RPMI8226 (cell line): ENCODE measurements around the gene SDK1.

Experiments used
- DNase-seq: peaks from one replicate; pipeline ENCODE4 v3.0.0-alpha.2; 2015

The SDK1 gene

DNA sequence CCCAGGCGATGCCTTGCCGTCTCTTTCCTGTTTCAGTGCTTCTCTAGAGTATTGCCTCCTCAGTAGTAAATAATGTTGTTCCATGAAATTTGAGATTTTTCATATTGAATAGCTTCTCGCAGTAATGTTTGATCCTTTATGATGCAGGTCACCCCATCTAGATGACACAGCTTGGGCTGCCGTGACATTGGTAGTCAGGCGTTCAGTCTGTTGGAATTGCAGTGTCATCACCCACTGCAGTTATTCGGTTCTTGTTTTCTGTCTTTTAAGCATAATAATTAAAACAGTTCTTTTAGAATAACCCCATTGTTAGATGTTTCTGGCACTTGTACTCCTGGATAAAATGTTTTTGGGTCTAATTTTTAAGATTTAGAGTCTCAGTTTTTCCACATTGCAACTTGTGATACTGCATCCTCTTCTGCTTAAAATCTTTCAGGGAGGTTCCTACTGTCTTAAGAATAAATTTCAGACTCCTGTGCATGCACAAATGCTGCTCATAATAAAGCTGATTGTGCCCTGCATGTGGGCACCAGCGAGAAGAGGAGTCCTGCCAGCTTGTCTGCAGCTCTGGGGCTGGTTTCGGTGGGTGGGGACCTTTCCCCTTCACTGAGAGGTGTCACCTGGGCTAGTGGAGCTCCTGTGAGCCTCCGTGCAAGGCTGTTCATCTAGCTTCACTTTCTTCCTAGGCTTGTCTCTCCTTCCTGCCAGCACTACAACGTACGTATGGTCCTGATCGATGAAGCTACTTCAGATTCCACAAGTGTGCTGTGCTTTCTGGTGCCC, 44.8 kb downstream of the SDK1 start:
- DNase-seq: peak; percentile 52

DNA sequence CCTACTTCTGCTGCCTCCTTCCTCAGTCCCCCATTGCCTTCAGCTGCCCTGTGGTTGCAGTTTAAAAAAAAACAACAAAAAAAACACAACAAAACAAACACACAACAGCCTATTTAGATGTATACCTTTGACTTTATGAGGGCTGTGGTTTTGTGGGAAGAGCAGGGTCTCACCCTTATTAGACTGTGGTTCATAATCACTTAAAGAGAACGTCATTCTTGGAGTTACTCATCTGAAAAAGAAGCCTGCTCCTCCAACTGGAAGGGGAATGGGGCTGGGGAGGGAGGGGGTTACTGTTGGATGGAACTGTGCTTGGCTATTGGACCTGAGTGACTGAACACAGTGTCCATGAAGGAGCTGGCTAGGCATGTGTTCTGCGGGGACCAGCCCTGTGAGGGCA, 48.1 kb downstream of the SDK1 start:
- DNase-seq: no peak

DNA sequence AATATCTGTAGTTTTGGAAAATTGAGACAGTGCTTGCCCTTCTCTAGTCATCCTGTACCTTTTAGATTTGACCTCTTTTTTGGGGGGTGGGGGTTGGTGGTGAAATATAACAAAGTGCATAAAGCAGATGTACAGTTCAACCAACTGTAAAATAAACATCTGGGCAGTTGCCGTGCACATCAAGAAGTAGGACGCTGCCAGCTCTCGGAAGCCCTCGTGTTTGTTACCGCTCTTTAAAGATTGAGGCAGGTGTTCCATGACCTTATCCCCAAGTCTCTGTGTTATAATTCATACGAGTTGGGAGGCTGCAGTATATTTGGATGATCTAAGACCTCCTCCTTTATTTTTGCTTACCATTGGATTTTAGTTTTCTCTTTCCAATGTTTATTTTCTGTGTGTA, 55.1 kb downstream of the SDK1 start:
- DNase-seq: no peak

DNA sequence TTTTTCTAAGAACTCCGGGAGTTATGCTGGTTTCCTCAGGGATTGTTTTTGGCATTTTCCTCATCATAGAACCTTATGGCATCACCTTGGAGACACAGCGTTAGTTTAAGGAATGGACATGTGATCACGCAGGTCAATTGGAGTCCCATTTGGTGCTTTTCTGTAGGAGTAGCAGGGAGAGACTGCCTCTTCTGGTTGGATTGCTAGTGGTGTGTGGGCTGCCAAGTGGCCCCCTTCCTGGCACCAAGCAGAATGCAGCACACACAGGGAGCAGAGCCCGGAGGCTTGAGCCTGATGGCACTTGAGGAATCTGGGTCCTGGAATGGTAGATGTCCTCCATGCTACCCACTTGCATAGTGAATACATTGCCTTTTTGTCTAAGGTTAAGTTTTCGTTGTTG, 57.9 kb downstream of the SDK1 start:
- no peak for DNase-seq

DNA sequence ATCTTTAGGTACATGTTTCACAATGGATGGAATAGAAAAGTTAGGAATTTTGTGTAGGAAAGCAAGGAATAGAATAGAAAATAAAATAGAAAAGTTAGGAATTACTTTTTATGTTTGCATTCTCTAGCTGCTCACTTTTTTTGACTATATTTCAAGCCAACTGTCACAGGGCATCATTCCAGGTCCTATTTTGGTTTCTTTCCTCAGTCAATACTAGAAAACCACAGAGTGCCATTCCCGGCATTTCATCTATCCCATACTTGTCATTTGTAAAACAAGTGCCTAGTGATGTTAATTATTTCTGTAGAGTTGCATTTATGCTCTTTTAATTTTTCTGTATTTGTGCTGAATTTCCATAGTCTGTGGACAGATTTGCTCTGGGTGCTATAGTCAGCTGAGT, 66.2 kb downstream of the SDK1 start:
- DNase-seq: no peak

DNA sequence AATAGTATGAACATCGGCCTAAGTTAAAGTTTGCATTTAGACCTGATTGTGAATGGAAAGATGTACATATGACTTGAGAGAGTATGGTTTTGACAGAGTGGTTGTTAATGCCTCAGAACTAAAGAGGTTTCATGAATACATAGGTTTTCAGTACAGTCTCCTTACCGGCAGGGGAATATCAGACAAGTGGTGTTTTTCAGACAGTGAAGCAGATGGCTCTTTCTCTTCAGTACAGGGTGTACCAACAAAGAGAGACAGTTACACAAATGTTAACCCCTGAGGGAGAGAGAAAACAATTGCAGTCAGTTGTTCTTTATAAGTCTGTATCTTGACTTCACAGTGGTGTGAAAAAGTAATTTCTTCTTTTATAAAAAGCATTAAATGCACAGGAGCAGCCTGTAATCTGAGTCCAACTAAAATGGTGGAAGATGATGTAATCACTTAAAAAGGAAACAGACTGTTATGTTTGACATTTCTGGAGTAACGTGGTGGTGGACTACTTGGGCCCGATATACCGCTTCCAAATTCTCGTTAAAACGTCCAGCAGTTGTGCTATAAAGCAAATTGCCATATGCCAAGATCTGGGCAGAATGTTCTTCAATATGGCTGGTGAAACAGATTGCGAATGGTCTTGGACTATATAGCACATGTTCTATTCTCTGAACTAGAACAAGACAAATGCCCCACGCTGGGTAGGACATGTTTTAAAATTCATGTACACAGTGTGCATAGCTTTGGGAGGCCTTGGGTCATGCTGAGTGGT, 69.2 kb downstream of the SDK1 start:
- DNase-seq: no peak

DNA sequence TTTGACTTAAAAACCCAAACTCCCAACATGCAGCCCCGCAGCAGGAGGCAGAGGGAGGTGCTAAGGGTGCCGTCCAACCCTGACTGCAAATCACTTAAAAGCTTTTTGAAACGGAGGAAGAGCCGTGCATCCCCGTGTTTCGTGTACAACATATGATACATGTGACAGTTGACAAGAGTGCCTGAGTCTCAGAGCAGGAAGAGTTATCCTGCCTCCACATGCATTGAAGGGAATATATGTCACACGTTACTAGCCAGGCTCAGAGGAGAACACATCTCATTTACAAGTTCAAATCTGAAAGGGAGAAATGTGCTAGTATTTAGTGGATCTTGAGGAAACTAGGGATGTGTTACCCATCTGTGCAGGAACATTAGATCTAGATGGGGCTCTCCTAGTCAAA, 69.9 kb downstream of the SDK1 start:
- DNase-seq: no peak

DNA sequence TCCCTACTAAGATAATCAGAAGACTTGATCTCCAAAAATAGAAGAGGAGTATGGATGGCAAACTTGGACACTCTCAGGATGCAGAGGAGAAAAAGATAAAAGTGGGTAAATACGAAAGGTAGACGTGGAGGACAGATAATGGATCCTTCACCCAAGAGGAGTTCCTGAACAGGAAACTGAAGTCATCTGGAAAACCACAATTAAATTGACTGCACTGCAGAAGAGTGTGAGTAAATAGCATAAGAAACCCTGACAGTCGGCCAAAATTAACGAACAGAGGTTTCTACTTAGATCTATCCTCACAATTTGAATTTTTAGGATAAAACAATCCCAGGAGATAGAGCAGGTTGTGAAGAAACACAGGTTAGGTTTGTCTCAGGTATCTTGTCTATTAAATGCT, 70.5 kb downstream of the SDK1 start:
- DNase-seq: no peak

DNA sequence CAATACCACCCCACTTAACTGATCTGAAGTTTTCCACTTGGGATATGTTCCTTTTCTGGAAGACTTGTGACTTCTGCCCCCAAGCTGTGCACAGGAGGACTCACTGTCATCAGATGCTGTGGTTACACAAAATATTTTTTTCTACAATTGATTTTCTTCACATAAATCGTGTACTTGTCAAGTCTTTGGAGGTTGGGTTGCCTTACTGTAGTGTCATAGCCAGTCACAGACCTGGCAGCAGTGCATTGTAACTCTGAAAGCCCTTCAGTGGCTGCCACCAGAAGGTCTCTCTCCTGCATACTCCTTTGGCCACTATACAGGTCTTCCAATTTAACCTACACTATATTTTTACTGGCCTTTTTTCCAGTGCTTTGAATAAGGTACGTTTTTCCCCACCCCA, 73.2 kb downstream of the SDK1 start:
- no peak for DNase-seq

DNA sequence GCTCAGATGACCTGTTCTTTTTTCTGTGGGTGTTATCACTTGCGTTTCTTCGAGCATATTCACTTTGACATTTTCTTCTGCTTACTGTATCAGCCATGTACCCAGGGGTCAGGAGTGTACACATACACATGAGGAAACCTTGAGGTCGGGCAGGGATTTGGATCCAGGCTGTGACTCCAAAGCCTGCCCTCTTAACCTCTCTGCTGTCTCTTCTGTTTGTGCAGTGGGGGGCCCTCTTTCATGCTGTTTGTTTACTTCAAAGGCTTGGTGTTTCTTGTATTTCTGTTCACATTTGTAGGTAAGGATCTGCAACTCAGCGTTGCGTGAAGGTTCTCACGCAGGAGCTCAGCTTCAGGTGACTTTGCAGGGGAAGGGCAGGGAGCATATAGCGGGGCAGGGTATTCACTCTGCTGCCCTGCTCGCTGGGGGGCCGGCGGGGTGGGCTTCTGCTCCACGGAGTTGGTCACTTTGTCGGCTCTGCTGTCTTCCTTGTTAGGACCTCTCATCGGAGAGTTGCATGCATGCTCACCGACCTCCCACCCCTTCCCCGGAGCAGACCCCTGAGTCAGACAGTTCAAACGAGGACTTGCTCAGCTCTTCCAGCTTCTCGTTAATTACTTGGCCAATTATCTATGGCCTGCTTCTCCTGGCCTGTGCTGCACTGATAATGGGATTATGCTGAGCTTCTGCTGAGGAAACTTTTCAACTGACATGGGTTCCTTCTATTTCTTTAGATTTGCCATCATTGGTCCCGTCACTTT, 77.5 kb downstream of the SDK1 start:
- no peak for DNase-seq

DNA sequence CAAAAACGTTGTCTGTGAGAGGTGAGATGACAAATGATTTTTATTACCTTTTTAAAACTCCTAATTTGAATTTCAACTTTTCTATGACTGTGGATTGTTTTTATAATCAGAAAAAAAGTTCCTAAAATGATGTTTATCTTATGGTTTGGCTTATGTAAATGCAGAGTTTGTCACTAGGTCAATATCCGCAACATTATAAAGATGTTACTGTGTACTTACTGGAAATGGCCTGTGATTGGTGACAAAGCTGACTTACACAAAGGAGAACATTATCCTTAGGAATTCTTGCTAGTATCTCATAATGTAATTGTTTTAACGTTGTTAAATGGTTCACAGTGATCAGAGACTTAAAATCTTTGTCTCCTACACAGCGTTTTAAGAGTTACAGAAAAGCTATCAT, 79.0 kb downstream of the SDK1 start:
- DNase-seq: no peak

DNA sequence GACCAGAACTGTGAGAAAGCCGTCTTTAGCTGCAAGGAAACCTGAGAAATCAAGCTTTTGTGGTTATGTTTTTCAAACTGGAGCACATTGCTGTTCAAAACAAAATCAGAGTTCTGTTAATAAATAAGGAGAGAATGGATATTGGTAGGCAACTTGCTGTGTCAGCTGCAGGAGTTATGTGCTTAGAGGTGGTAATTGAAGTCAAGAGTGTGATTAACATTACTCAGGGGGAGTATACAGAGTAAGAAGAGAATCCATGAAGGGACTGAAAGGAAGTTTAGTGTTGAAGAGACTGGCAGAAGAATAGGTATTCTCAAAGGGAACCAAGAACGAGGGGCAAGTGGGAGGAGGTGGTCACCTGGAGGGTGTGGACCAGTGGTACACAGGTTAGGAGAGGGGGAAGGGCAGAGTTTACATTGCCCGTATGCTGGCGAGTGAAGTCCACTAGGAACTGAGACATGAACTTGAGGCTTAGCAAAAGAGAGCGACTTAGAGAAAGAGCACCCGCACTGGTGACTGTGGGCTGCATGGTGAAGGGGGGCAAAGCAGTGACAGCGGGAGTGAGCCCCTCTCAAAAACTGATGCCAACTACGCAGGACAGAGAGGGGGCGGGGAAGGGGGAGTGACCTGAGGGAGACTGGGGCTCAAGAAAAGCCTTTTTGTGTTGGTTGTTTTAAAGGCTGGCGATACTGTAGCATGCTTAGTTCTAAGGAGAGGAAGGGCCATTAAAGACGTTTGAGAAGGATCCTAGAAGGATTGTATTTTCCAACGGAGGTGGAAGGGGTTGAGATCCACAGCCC, 80.0 kb downstream of the SDK1 start:
- DNase-seq: no peak

DNA sequence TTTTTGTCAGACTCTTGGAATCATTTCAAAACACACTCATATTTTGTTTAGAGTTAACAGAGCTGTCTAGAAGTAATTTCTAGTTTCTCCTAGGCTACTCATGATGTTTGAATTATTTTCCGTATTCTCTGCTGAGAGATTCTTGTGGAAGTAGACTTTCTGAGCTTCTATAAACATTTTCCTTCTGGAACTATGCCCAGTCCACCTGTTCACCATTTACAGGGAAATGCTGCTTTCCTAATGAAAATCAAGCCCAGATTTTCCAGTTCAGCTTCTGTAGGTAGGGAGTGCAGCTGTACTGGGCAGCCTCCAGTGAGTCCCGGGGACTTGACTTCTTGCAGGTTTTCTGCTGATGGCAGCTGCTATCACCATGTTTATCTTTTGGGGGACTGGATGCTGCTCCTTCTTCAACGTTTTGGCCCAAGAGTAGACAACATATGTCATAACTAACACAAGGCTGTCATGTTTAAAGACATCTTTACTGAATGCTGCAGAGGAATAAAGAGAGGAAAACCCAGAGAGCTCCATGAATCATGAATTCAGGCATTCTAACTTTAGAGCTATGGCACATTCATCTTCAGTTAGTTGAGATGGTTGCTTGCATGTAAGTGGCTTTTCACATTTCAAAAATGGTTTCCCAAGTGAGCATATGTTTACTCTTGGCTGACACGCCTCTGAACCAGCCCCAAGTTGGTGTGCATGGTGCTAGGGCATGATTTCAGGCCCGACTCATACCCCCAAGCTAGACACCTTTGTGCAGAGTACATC, 85.6 kb downstream of the SDK1 start:
- DNase-seq: no peak

DNA sequence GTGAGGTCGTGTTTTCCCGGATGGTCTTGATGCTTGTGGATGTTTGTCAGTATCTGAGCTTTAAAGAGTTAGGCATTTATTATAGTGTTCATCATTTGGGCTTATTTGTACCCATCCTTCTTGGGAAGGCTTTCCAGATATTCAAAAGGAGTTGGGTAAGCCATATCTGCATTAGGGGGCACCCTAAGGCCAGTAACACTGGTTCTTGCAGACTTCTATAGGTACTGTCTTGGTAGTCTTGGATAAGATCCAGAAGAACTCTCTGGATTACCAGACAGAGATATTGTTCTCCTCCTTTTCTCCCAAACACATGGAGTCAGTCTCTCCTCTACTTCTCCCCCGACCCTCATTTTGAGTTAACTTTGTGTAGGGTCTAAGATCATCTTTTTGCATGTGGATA, 92.8 kb downstream of the SDK1 start:
- no peak for DNase-seq

DNA sequence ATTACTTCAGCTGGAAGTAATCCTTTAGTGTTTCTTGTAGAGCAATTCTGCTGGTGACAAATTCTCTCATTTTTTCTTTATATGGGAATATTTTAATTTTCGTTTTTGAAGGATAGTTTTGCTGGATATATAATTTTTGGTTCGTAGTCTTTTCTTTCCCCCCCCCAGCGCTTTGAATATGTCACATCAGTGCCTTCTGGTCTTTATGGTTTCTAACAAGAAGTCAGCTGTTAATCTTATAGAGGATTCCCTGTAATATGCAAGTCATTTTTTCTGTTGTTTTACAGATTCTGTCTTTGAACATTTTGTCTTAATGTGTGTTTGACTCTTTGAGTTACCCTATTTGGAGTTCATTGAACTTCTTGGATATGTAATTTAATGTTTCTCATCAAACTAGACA, 96.3 kb downstream of the SDK1 start:
- no peak for DNase-seq

DNA sequence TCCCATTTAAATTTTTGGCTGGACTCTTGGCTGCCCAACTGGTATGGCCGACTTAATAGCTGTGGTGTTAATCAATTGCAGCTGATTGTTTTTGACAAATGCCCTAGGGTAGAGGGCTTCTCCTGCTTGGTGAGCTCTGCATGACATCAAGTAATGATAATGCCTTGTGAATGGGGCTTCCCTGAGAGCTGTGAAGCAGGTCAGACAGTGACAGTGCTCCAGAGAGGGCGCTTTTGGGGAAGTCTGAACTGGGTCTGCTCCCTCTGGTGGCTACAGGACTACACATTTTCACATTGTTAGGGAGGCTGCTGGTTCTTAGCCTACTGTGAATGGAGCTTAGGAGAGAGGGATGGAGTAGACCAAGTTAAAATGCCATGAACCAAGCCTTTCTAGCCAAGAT, 98.8 kb downstream of the SDK1 start:
- DNase-seq: peak; percentile 34

DNA sequence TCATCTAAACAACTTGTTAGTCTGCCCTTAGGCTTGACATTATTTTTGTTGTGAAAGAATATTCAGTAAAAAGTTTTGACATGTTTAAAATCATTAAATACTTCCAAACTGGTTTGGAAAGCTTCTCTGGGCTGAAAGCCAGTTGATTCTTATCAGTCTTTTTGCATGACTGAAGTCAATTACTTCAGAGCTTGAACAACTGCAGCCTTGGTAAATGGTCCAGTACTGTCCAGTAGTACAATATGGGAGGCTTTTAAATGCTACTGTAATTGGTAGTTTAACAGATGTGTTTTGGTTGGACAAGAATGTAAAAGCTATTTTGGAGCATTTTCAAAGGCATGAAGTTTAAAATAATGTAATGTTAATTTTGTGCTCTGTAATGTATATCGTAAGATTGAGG, 103.4 kb downstream of the SDK1 start:
- no peak for DNase-seq

DNA sequence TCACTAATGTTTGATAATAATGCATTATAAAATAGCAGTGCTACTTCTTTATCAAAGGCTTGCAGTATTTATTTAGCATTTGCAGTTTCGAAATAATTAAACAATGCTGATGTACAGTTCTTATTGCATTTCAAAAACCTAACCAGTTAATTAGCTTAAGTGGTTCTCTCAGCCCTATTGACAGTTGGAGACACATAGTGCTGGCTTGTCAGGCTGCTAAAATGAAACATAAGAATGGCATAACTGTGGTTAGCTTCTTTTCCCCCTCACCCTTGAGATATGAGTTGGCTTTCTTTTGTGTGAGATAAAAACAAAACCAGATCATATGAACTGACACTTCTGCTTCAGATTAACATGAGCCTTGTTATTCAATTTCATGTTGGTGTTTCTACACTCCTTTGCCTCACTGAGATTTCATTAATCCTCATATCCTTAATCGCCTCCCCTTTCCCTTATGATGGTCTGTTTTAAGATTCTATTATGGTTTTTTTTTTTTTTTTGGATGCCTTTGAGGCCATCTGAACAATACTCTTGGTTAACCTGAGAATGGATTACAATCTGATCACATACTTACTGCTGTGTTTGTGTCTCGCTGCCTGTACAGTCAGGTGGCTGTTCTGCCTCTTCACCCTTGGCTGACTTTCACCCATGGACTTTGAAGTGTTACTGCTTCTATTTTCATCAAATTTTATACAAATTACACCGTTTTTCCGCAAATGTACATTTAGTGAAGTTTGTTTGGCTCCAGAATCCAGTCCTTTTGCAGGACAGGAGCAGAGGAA, 108.0 kb downstream of the SDK1 start:
- no peak for DNase-seq

DNA sequence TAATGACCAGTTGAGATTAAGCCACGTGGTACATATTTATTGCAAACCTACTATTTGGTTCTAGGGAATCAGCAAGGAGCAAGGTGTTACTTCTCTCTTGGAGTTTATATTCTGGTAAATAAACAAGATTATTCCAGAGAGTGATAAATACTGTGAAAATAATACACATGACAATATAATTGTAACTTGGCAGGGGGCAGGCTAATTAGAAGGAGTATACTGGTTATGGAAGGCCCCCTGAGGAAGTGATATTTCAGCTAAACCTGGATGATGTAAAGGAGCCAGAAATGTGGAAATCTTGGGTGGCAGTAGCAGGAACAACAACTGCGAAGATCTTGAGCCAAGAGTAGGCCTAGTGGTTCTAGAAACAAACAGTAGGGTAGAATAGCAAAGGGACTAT, 111.8 kb downstream of the SDK1 start:
- DNase-seq: no peak

DNA sequence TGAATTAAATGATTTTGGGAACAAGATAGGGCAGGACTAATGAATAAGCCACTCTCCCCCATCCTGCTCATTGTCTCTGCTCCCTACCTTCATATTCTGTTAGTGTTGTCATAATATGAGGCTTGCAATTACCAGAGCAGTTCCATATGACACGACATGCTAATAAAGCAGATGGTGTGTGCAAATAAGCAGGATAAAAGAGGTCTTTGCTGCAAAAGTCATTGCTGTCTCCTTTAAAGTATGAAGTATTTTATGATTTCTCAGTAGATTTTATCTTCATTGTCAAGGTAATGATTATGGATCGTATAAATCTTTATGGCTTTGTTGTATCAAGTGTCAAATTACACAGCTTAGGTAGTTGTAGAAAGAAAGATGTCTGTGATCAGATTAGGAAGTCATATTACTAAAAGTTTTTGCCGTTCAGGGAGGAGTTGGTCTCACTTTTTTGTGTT, 114.8 kb downstream of the SDK1 start:
- DNase-seq: no peak

DNA sequence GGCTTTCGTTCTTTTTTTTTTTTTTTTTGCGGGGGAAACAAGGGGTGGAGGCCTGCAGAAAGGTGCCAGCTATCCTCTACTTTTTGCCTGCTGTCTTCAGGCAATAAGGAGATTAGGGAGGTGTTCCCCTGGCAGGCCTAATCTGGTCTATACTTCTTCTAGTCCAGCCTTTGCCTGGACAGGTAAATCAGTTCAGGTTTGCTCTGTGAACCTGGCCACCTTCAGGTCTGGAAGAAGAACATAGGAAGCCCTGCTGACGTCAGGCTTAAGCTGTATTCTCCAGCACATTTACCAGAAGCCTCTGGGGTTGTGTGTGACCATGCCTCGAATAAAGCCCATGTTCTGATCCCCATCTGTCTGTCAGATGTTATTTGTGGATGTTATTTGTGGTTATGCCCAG, 115.4 kb downstream of the SDK1 start:
- DNase-seq: no peak
